AG09309 (cell line): Measurements from ENCODE around the gene NOM1.
"Not testable (repeated sequence)": the region's sequence is repeated elsewhere in the genome, so short reads cannot be mapped to it uniquely, and the experiment has no call there.

ENCODE experiments used
- DNase-seq: peaks from one replicate; pipeline ENCODE4 v3.0.0-alpha.2; 2010; ENCODE audit warnings: low read depth
- H3K4me3 ChIP-seq: 2 replicates; pipeline ENCODE4 v1.5.1; 2011; ENCODE audit warnings: mild to moderate bottlenecking, low read depth, low read length, moderate library complexity; ENCODE audit not compliant: control insufficient read depth
- CTCF ChIP-seq: IDR thresholded peaks from 2 replicates; pipeline ENCODE4 v1.5.1; 2011; ENCODE audit warnings: mild to moderate bottlenecking, low read depth, low read length, inconsistent platforms; ENCODE audit not compliant: insufficient read depth, control insufficient read depth; ENCODE audit errors: missing control alignments

The NOM1 gene

GRCh38 chr7:156929789-156930539 lies 19.5 kb upstream of the NOM1 start:
- TF ChIP-seq CTCF, result no peak
- H3K4me3 ChIP-seq, result no peak overlapping the region
- DNase-seq, result no peak

- no peak overlapping the region for H3K4me3 ChIP-seq
- no peak for DNase-seq
These were observed 17.5 kb upstream of the NOM1 start for GRCh38 chr7:156932006-156932405.

GRCh38 chr7:156935250-156935649 lies 14.3 kb upstream of the NOM1 start:
- H3K4me3 ChIP-seq, result no peak overlapping the region
- TF ChIP-seq CTCF, result no peak
- DNase-seq, result no peak

More at GRCh38 chr7:156932006-156932405, 17.5 kb upstream of the NOM1 start:
- no peak for TF ChIP-seq CTCF

- DNase-seq, H3K4me3 ChIP-seq: not testable (repeated sequence)
These were observed 12.7 kb upstream of the NOM1 start for GRCh38 chr7:156936766-156937165.

- no peak overlapping the region for H3K4me3 ChIP-seq
- no peak for DNase-seq
- no peak for TF ChIP-seq CTCF
These were observed 8.9 kb upstream of the NOM1 start for GRCh38 chr7:156940421-156941122.

- TF ChIP-seq CTCF, result no peak
- no peak overlapping the region for H3K4me3 ChIP-seq
- DNase-seq, result no peak
These were observed 7.9 kb upstream of the NOM1 start for GRCh38 chr7:156941393-156942182.

GRCh38 chr7:156942708-156943090 lies 6.8 kb upstream of the NOM1 start:
- DNase-seq, result no peak
- no peak for TF ChIP-seq CTCF
- H3K4me3 ChIP-seq, result no peak overlapping the region
